ENCODE data around the gene HSFX2. TPM values are rescaled to one million over a fixed set of nuclear protein-coding genes. Genes with fewer than 3 reads are reported as not detected.
A peak's percentile ranks its signal among the peaks of the same experiment; 100 is the strongest.
"Not testable (repeated sequence)": the region's sequence is repeated elsewhere in the genome, so short reads cannot be mapped to it uniquely, and the experiment has no call there.

The HSFX2 gene
- total RNA-seq, 1 experiment from 2014 or later: not detected

DNA sequence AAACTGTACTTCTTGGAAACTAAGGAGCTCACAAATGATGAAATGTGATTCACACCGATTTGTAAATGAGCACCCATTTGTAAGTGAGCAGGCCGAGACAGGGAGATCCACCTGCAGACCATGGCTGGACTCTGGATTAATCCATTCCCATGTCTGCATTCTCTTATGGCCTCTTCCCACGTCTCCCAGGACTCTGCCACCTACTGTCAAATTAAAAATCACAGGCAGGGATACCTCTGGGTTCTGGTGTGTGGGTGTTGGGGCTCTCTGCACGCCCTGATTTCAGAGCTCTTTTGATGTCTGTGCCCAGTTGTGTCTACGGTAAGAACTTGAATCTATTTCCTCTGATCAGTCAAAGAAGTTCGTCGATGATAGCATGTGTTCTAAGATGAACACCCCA lies 4.1 kb downstream of the HSFX2 start:
- not testable (repeated sequence) for DNase-seq (ENCODE audit: low read depth)

DNA sequence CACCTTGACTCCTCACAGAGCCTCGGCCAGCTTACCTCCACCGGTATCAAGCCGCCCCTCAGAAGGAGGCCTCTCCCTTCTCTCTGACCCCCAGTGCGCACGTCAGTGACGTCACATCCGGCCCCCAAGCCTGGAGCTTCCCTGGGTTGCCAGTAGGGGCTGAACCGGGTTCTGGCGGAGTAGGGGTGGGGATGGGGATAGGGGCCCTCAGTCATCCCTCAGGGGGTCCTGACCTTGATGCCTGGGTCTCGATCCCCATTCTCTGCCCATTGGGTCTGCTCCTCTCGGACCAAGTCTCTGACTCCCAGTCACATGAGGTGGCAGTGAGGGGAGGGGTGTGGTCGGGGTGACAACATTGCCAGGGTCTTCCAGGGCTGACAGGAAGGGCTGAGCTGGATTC lies 7.8 kb downstream of the HSFX2 start, which contains the start of gene MAGEA9B:
Gene MAGEA9B (minus strand): TSS at position 101 of the 400 bp plus-strand sequence. CDS start 4,280 bp downstream, outside the sequence.
- DNase-seq (ENCODE audit: low read depth): not testable (repeated sequence)

DNA sequence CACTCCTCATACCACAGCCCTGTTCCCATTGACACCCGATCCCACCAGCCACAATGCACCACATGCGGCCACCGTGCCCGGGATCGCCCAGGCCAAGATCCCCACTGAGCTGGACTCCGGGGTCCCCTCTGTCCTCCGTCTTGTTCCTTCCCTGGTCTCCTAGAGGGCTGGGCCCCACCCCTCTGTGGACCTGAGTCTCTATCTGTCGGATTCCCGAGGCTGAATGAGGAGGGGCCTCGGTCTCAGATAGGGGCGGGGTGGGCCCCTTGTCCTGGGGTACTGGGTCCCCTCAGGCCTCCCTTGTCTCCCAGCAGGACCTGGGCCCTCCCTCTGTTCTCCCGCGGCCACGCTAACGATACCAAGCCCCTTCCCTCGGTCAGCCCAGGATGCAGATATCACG lies 9.5 kb downstream of the HSFX2 start:
- not testable (repeated sequence) for DNase-seq (ENCODE audit: low read depth)

DNA sequence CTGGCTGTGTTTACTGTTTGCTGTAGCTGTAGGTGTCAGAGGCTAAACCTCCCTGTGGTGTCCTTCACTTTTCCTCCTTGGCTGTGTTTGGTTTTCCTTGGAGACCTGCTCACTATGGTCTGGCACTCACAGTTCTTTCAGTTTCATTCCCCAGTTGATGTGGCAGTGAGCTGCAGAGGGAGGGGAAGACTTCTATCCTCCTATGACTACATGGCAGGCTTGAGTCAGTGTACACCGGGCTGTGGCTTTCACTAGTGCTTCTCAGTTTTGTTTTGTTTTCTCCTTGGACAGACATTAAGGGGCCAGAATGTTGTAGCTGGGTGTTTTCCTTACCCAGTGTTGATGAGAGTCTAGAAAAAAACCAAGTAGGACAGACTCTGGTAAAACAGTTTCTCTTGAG lies 21.7 kb downstream of the HSFX2 start:
- not testable (repeated sequence) for DNase-seq (ENCODE audit: low read depth)

DNA sequence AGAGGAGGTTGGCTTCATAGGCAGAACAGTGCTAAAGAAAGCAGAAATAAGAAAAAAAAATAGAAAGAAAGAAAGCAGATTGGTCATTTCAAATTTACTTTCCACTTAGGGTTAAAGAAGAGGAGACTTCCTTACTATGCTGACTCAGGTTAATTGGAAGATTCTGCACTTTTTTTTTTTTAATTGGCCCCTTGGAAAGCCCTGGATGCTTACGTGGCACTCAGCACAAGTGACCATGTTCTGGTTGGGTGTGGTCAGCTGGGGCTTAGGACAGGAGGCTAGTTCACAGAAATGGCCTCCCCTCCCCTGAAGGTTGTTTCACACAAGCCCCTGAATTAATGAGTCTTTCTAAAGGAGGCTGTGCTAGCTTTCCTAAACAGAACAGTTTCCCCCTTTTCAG lies 22.4 kb downstream of the HSFX2 start:
- peak; percentile 6 for DNase-seq (ENCODE audit: low read depth)

DNA sequence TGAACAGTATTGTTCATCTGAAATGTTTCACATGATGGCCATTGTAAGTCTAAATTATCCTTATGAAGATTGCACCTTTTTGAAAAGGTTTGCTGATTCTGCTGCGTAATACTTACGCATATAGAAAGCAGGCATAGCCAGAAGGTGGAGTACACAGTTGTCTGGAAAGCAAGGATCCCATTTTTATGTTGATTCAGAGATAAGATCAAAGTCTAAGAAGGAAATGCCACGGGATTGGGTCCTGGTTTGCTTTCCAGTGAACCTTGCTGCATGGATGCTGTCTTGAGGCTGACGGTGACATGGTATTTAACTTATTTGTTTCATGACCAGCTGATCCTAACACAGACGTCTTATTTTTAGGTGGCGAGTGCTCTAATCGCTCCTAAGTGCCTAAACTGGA lies 23.3 kb downstream of the HSFX2 start:
- DNase-seq (ENCODE audit: low read depth): no peak

DNA sequence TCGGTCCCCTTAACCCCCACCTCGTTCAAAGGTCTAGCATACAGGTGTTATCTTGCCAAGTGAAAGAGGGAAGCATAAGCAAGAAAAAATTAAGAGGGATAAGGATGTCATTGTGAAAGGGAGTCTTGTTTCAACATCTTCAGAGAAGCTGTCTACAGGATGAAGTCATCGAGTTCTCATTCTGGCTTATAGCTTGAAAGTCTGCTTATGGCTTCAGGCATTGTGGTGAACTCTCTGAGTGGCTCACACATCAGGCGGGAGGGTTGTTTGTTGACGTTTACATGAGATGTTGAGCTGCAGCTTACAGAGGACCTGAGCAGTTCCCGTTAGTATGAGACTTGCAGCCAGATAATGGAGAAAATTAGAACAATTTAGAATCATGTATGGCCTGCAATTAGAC lies 24.4 kb downstream of the HSFX2 start:
- peak; percentile 36 for DNase-seq (ENCODE audit: low read depth)

DNA sequence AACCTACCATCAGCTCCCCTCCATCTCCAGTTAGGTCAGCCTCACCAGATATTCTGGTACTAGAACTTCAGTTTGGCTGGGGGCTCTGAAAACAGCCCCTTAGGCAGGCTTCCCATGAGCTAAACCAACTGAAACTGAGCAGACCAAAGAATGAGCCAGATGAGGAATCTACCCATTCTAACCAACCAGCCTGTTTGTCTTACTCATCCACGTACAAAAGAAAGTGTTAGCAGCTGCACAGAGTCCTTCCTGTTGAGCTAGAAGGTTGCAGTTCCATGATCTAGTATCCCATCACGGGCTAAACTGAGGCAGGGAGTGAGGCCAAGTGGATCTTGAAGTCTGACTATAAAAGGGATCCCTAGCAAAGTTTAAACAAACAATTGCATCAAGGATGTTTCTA lies 25.3 kb downstream of the HSFX2 start:
- no peak for DNase-seq (ENCODE audit: low read depth)

DNA sequence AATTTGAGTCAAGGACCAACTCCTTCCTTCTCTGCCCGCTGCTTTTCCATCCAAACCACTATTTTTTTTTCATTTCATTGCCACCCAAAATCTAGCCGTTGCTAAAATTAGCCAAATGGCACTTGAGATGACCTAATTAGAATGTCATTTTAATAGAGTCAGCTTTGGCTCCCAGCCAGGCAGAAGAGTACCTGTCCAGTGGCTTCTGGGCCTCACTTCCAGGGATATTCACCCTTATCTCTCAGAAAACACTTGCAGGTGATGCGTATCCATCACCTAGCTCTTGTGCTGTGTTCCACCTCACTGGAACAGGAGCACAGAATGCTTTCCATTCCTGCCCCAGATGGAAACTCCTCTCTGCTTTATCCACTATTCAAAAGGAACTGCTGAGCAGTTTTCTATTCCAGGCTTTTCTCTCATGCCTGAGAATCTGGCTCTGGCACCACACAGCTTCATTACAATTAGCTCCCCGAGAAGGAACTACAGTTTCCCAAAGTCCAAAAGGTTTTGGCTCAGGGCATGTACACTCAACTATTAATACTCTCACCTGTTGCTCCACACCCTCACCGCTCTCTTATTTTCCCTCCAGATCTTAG lies 26.3 kb downstream of the HSFX2 start:
- no peak for DNase-seq (ENCODE audit: low read depth)

DNA sequence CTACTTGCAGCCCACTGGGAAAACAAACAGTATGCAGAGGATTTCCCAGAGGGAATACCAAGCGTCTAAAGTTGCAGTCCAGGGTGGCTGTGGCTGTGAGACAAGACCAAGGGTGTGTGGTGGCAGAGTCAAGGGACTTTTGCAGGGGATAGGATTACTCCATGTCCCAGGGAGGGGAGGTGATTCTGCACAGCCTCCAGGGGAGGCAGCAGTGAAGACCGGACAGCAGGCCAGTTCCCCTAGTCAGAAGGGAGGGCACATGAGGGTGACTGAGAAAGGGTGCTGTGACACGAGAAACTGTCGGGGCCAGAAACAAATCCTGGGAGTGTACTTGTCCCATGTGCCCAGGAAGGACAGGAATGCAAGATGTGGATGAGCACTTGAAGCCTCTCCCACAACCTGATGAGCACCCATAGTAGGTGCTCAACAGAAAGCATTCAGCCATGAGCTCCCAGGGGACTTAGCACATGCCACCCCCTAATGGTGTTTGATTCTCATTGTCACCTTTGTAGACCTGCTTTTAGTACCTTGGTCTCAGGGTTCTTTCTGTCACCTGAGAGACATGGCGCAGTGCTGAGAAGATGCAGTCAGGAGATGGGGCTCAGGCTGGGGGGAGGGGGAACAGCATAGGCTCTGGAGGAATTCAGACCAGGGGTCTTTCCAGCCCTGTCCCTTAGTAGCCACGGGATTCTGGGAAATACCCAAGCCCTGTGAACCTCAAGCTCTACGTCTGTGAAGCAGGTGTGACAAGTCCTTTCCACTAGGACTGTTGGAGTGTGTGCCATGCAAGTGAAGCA lies 27.3 kb downstream of the HSFX2 start:
- DNase-seq (ENCODE audit: low read depth): no peak

DNA sequence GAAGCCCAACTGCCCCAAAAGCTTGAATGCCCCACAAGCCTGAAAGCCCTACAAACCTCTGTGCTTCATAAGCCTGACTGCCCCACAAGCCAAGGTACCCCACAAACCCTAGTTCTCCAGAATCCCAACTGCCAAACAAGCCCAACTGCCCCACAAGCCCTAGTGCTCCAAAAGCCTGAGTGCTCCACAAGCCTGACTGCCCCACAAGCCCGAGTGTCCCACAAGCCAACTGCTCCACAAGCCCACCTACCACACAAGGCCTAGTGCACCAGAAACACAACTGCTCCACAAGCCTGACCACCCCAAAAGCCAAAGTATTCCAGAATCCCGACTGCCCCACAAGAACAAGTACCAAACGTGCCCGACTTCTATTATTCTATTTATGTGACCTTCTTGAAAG lies 31.8 kb downstream of the HSFX2 start:
- DNase-seq (ENCODE audit: low read depth): no peak

DNA sequence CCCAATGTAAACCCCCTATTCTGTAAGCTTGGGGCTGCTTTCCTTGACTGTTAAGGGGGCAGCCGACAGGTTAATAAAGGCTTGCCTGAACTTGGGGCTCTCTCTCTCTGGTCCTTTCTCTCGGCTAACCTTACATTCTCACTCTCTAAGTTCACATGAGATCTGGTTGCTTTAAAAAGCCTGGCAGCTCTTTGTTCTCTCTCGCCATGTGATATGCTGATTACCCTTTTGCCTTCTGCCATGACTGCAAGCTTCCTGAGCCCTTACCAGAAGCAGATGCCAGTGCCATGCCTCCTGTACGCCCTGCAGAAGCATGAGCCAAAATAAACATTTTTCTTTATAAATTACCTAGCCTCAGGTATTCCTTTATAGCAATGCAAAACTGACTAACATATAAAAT lies 39.9 kb downstream of the HSFX2 start:
- not testable (repeated sequence) for DNase-seq (ENCODE audit: low read depth)

DNA sequence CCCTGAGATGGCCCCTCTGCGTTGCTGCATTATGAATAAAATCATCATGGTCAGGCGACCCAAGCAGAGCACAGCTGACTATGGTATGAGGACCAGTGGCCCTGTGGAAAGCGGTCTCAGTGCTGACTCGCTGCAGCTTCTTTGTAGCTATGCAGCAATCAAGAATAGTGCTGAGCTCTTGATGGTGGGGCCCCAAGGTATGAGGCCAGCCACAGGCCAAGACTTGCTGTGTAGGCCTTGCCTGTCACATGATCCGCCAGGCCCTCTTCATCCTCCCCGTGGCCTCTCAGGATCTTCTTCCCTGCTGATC lies 43.2 kb downstream of the HSFX2 start:
- DNase-seq (ENCODE audit: low read depth): not testable (repeated sequence)

DNA sequence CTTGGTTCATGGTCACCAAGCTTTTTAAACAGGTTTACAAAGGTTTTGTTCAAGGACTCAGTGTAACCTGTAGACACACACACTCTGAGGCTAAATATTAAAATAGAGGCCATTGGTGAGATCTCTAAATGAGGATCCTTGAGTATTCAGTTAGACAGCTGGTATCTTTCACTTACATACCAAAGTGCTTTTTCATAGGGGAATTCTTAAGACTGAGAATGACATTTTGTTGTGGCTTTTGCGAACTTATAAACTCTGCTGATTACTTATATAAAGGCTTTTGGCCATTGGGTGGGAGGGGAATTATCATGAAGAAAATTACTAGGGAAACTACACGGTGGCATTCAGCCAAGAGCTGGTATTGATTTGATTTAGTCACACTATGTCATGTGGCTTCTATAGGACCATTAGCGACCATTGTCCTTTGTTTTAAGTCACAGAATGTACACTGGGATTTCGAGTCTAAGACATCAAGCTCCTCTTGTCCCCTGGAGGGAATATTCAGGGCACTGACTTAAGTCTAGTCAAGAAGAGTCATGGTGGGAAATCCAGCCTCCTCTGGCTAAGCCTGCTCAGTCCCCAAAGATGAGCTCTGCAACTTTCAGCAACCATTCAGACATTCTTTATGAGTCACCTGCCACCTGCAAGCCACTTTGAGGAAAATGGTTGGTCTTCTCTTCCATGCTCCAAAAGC lies 43.7 kb downstream of the HSFX2 start:
- DNase-seq (ENCODE audit: low read depth): not testable (repeated sequence)

DNA sequence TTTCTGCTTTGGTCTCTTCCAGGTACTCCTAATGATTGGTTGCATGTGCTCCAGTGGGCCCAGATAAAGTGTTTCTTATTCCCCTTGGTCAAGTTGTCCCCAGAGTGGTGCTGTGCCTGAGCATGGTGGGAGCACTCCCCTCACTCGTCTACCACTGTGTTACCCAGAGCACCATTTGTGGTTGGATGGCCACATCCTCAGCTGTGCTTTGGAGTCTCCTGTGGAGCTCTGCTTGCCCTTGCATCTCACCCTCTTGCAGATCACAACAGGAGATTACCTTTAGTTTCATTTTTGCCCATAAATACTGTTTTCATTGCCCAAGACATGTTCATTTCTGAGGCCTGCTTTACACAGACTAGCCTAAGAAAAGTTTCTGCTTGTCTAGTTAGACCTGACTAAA lies 44.7 kb downstream of the HSFX2 start:
- not testable (repeated sequence) for DNase-seq (ENCODE audit: low read depth)

DNA sequence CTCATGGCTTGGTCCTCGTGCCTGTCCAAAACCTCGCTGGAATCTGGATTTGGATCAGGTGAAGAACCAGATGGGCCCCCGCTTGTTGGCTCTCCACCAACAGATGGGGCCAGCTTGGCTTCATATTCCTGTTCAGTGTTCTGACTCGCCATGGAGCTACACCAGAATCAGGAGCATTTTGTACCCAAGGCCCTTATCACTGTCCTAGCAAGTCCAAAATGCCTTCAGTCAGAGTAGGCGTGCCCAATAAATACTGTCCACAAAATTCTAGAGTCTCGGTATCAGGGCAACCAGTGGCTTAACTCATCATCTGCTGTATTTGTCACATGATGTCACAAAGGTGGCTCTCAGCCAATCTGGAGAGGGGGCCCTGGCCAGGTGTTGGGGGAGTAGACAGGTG lies 45.4 kb downstream of the HSFX2 start, which contains the start of gene HSFX3:
Gene HSFX3 (minus strand): TSS at position 224 of the 400 bp plus-strand sequence. CDS start 72 bp downstream, at position 152.
- DNase-seq (ENCODE audit: low read depth): not testable (repeated sequence)

DNA sequence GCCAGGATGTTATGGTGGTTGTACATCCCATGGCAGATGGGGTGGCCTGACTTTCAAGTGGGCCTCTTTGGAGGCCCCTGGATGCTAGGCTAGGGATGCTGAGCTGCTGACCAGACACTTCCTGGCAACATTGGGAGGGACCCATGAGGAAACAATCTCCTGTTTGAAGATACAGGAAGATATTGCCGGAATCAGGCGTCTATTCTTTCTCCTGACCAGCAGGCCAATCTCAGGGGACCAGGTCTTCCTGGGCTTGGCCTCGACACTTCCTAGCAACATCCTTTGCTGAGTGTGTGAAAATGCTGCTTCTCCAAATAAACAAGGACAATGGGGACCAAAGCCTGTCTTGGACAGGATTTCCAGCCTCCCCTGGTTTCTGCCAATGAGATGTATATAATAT lies 47.3 kb downstream of the HSFX2 start:
- not testable (repeated sequence) for DNase-seq (ENCODE audit: low read depth)

DNA sequence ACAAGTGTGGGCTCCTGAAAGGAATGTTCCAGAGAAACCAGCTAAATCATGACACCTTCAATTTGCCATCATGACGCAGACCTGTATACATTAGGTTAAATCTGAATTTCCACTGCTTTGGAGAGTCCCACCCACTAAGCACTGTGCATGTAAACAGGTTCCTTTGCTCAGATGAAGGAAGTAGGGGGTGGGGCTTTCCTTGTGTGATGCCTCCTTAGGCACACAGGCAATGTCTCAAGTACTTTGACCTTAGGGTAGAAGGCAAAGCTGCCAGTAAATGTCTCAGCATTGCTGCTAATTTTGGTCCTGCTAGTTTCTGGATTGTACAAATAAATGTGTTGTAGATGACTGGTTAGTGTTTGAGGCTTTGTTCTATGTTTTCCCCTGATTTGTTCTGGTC lies 48.2 kb downstream of the HSFX2 start:
- not testable (repeated sequence) for DNase-seq (ENCODE audit: low read depth)

DNA sequence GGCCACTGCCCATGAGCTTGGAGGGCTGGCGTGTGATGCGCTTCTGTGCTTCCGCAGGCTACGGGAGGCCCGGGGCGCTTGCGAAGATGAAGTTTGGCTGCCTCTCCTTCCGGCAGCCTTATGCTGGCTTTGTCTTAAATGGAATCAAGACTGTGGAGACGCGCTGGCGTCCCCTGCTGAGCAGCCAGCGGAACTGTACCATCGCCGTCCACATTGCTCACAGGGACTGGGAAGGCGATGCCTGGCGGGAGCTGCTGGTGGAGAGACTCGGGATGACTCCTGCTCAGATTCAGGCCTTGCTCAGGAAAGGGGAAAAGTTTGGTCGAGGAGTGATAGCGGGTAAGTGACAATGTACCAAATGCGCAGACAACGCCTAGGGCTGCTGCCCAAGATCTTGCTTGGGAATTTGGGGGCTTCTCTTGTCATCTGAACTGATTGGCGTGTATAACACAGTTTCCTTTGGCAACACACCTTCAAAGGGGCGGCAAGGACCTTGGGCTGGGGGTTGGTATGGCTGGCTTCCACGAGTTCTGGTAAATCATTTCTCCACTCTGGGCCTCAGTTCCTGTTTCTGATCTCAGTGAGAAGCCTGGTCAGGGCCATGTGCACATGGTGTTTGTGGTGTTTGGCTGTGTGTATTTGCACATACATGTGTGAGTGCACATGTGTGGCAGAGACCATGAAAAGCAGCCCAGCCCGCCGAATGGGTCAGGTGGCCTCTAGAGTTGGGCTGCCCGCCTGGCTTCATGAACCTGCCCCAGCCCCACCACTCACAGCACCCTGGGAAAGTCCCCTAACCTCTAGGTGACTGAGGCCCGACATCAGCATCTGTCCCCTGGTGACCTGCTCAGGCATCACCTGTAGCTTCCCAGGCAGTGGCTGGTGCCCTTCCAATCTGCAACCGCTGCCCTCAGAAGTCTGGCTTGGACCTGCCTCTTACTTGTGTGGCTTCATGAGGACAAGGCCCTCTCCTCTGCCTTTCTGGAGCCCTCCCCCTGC lies 49.3 kb downstream of the HSFX2 start:
- DNase-seq (ENCODE audit: low read depth): peak; percentile 18

Measured in Daoy (cell line).